ENCODE data around the gene SSMEM1. TPM values are rescaled to one million over a fixed set of nuclear protein-coding genes. Genes with fewer than 3 reads are reported as not detected.
"Not testable (repeated sequence)": the region's sequence is repeated elsewhere in the genome, so short reads cannot be mapped to it uniquely, and the experiment has no call there.

SSMEM1 gene
- total RNA-seq, 6 experiments from 2014 or later, result not detected

GRCh38 chr7:130232209-130232608, 24.5 kb downstream of the SSMEM1 start:
- 94% methylated on average over 2 of the region's 2 CpGs for WGBS (ENCODE audit: insufficient coverage, low coverage, low lambda C conversion rate, missing lambda C conversion rate)
- no peaks in the 10 kb centered on the region for H3K27me3 ChIP-seq
- intact Hi-C loops (cut with DNase I), result no loop called here
- H3K27ac ChIP-seq, result no peak overlapping the region
- DNase-seq (no peak), ATAC-seq (no peak)
- H3K36me3 ChIP-seq, result no peaks in the 10 kb centered on the region
- no peaks in the 10 kb centered on the region for H3K4me1 ChIP-seq
- no peak overlapping the region for H3K4me3 ChIP-seq
- TF ChIP-seq CTCF (IDR thresholded peaks at IDR 0.05) (no peak), POLR2A (IDR thresholded peaks at IDR 0.05) (no peak)
- no peaks in the 10 kb centered on the region for H3K9me3 ChIP-seq

GRCh38 chr7:130234078-130234477, 26.4 kb downstream of the SSMEM1 start:
- DNase-seq (no peak), ATAC-seq (no peak)
- no peak for TF ChIP-seq POLR2A (IDR thresholded peaks at IDR 0.05)
- no peak for TF ChIP-seq CTCF (IDR thresholded peaks at IDR 0.05)
- Histone ChIP-seq H3K27me3 (no peaks in the 10 kb centered on the region), H3K36me3 (no peaks in the 10 kb centered on the region), H3K4me1 (no peaks in the 10 kb centered on the region), H3K4me3 (no peak overlapping the region), H3K27ac (no peak overlapping the region), H3K9me3 (no peaks in the 10 kb centered on the region)
- intact Hi-C loops (cut with DNase I), result no loop called here
- 86% methylated on average over 2 of the region's 2 CpGs for WGBS (ENCODE audit: insufficient coverage, low coverage, low lambda C conversion rate, missing lambda C conversion rate)

- H3K4me1 ChIP-seq; H3K27ac ChIP-seq; intact Hi-C loops (cut with DNase I); DNase-seq; ATAC-seq; H3K4me3 ChIP-seq; H3K36me3 ChIP-seq; H3K27me3 ChIP-seq; H3K9me3 ChIP-seq: not testable (repeated sequence)
- WGBS (ENCODE audit: insufficient coverage, low coverage, low lambda C conversion rate, missing lambda C conversion rate), result 50% methylated on average over 1 of the region's 4 CpGs
Observed at GRCh38 chr7:130236361-130236760, 28.7 kb downstream of the SSMEM1 start.

GRCh38 chr7:130240240-130240639, 32.6 kb downstream of the SSMEM1 start:
- TF ChIP-seq CTCF (IDR thresholded peaks at IDR 0.05) (no peak), POLR2A (IDR thresholded peaks at IDR 0.05) (no peak)
- 59% methylated on average over 1 of the region's 1 CpG for WGBS (ENCODE audit: insufficient coverage, low coverage, low lambda C conversion rate, missing lambda C conversion rate)
- H3K27me3 ChIP-seq, result no peaks in the 10 kb centered on the region
- H3K4me3 ChIP-seq, result no peak overlapping the region
- intact Hi-C loops (cut with DNase I), result no loop called here
- no peak for ATAC-seq
- no peaks in the 10 kb centered on the region for H3K4me1 ChIP-seq
- H3K27ac ChIP-seq, result no peak overlapping the region
- no peaks in the 10 kb centered on the region for H3K9me3 ChIP-seq
- no peak for DNase-seq
- no peaks in the 10 kb centered on the region for H3K36me3 ChIP-seq

GRCh38 chr7:130242198-130243014, 34.7 kb downstream of the SSMEM1 start:
- no peak for TF ChIP-seq POLR2A (IDR thresholded peaks at IDR 0.05)
- peak; percentile 75 to 89 (median 79) for TF ChIP-seq CTCF (IDR thresholded peaks at IDR 0.05)
- H3K4me3 ChIP-seq, result no peak overlapping the region
- 17% methylated on average over 5 of the region's 5 CpGs for WGBS (ENCODE audit: insufficient coverage, low coverage, low lambda C conversion rate, missing lambda C conversion rate)
- no peaks in the 10 kb centered on the region for H3K36me3 ChIP-seq
- H3K27ac ChIP-seq, result no peak overlapping the region
- intact Hi-C loops (cut with DNase I), result no loop called here
- H3K27me3 ChIP-seq, result no peaks in the 10 kb centered on the region
- no peaks in the 10 kb centered on the region for H3K4me1 ChIP-seq
- ATAC-seq, result peak; percentile 92 to 97 (median 94)
- H3K9me3 ChIP-seq, result no peaks in the 10 kb centered on the region
- DNase-seq, result peak; percentile 69 to 75 (median 71)

GRCh38 chr7:130243486-130243885, 35.8 kb downstream of the SSMEM1 start:
- H3K9me3 ChIP-seq; H3K27me3 ChIP-seq; H3K4me1 ChIP-seq; H3K4me3 ChIP-seq; H3K27ac ChIP-seq; intact Hi-C loops (cut with DNase I); H3K36me3 ChIP-seq; DNase-seq: not testable (repeated sequence)
- WGBS (ENCODE audit: insufficient coverage, low coverage, low lambda C conversion rate, missing lambda C conversion rate), result 0% methylated on average over 1 of the region's 1 CpG
- peak in 1 of 4 donors; percentile 18 for ATAC-seq

- DNase-seq; H3K4me1 ChIP-seq; intact Hi-C loops (cut with DNase I); H3K4me3 ChIP-seq; H3K36me3 ChIP-seq; H3K27ac ChIP-seq; ATAC-seq; H3K27me3 ChIP-seq; H3K9me3 ChIP-seq: not testable (repeated sequence)
- 53% methylated on average over 1 of the region's 1 CpG for WGBS (ENCODE audit: insufficient coverage, low coverage, low lambda C conversion rate, missing lambda C conversion rate)
Observed at GRCh38 chr7:130246491-130246890, 38.8 kb downstream of the SSMEM1 start.

GRCh38 chr7:130248842-130249241, 41.2 kb downstream of the SSMEM1 start:
- ATAC-seq; H3K4me3 ChIP-seq; H3K27me3 ChIP-seq; intact Hi-C loops (cut with DNase I); H3K9me3 ChIP-seq; H3K4me1 ChIP-seq; H3K27ac ChIP-seq; DNase-seq; H3K36me3 ChIP-seq: not testable (repeated sequence)
- WGBS (ENCODE audit: insufficient coverage, low coverage, low lambda C conversion rate, missing lambda C conversion rate), result 58% methylated on average over 3 of the region's 5 CpGs
